ENCODE measurements around the gene ARGLU1.
"Not testable (repeated sequence)": the region's sequence is repeated elsewhere in the genome, so short reads cannot be mapped to it uniquely, and the experiment has no call there.

The ARGLU1 gene

GRCh38 chr13:106567474-106568298, at the start of gene ARGLU1:
Gene ARGLU1 (minus strand): TSS chr13:106568137. CDS start chr13:106567919, 218 bp downstream.
- DNase-seq (ENCODE audit: low read depth): peak; percentile 82

- no peak for DNase-seq (ENCODE audit: low read depth)
These were observed 49.6 kb upstream of the ARGLU1 start for GRCh38 chr13:106617561-106617960.

GRCh38 chr13:106616729-106617128, 48.8 kb upstream of the ARGLU1 start:
- DNase-seq (ENCODE audit: low read depth): no peak

GRCh38 chr13:106614874-106615273, 46.9 kb upstream of the ARGLU1 start:
- no peak for DNase-seq (ENCODE audit: low read depth)

GRCh38 chr13:106612688-106613087, 44.8 kb upstream of the ARGLU1 start:
- peak; percentile 51 for DNase-seq (ENCODE audit: low read depth)

- no peak for DNase-seq (ENCODE audit: low read depth)
These were observed 42.5 kb upstream of the ARGLU1 start for GRCh38 chr13:106610486-106610885.

GRCh38 chr13:106609116-106609515, 41.2 kb upstream of the ARGLU1 start:
- DNase-seq (ENCODE audit: low read depth): no peak

GRCh38 chr13:106603546-106603945, 35.6 kb upstream of the ARGLU1 start:
- no peak for DNase-seq (ENCODE audit: low read depth)

- DNase-seq (ENCODE audit: low read depth): no peak
These were observed 34.2 kb upstream of the ARGLU1 start for GRCh38 chr13:106602178-106602577.

GRCh38 chr13:106601489-106601888, 33.6 kb upstream of the ARGLU1 start:
- DNase-seq (ENCODE audit: low read depth): no peak

GRCh38 chr13:106600798-106601135, 32.8 kb upstream of the ARGLU1 start:
- DNase-seq (ENCODE audit: low read depth): not testable (repeated sequence)

GRCh38 chr13:106599875-106600797, 32.2 kb upstream of the ARGLU1 start:
- peak; percentile 43 for DNase-seq (ENCODE audit: low read depth)

GRCh38 chr13:106597749-106598395, 29.9 kb upstream of the ARGLU1 start:
- DNase-seq (ENCODE audit: low read depth): no peak

- no peak for DNase-seq (ENCODE audit: low read depth)
These were observed 29.2 kb upstream of the ARGLU1 start for GRCh38 chr13:106597186-106597585.

GRCh38 chr13:106596275-106596937, 28.5 kb upstream of the ARGLU1 start:
- DNase-seq (ENCODE audit: low read depth): no peak

GRCh38 chr13:106595625-106596024, 27.7 kb upstream of the ARGLU1 start:
- DNase-seq (ENCODE audit: low read depth): no peak

- no peak for DNase-seq (ENCODE audit: low read depth)
These were observed 27.0 kb upstream of the ARGLU1 start for GRCh38 chr13:106594980-106595379.

- DNase-seq (ENCODE audit: low read depth): no peak
These were observed 25.2 kb upstream of the ARGLU1 start for GRCh38 chr13:106593132-106593531.

- no peak for DNase-seq (ENCODE audit: low read depth)
These were observed 23.4 kb upstream of the ARGLU1 start for GRCh38 chr13:106591299-106591698.

GRCh38 chr13:106589716-106590115, 21.8 kb upstream of the ARGLU1 start:
- no peak for DNase-seq (ENCODE audit: low read depth)

GRCh38 chr13:106588367-106588766, 20.4 kb upstream of the ARGLU1 start:
- no peak for DNase-seq (ENCODE audit: low read depth)

GRCh38 chr13:106587787-106588186, 19.9 kb upstream of the ARGLU1 start:
- no peak for DNase-seq (ENCODE audit: low read depth)

Measured in fibroblast of the conjunctiva (primary cell).